ENCODE data around the gene ADAM12.

The ADAM12 gene

DNA sequence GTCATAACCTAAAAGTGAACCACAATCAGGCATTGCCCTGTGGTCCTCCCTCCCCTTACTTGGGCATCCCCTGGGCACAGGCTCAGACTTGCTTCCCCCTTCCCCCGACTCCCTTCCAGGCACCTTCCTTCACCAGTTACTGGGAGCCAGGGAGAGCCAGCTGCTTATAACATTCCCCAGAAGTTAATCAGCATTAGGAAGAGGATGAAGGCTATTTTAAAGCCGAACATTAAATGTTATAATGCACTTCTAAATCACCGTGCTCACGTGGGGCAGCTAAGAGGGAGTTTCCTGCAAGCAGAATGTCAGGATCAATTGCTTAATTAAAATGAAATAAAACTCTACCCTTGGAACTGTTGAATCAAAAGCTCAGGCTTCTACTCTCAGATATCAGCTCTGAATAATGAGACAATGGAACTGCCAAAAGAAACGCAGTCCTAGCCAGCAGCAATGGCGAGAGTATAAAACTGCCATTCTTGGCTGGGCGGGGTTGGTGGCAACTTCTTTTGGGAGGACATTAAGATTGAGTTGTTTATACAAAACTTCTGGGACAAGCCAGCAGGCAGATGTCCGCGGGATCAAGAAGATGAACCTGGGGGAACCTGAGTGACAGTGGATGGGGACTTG is 322.4 kb downstream of the ADAM12 start:
- in situ Hi-C loops (cut with HindIII; ENCODE audit: low sequenced_read_pairs): no loop called here
- no peak for DNase-seq (ENCODE audit: low read depth)
- TF ChIP-seq CTCF (IDR thresholded peaks at IDR 0.05; ENCODE audit: low read depth, low read length, missing control alignments): no peak
- no peak overlapping the region for H3K4me3 ChIP-seq (ENCODE audit: low read depth, low read length)

DNA sequence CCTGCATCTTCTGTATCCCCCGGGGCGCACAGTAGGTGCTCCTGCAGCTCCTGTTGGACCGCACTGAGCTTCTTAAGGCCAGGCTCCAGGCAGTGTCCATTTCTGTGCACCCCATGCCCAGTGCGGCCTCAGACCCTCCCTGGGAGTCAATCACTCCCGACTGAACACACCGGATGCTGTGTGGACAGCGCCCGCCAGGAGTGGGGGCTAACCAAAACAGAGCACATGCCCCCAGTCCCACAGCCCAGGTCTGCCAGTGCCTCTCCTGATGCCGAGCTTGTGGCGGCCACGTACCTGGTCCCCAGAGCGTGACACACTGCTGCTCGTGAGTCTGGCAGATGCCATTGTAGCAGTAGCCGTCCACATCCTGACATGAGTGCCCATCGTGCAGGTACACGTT is 323.8 kb downstream of the ADAM12 start:
- H3K4me3 ChIP-seq (ENCODE audit: low read depth, low read length): no peak overlapping the region
- no peak for TF ChIP-seq CTCF (IDR thresholded peaks at IDR 0.05; ENCODE audit: low read depth, low read length, missing control alignments)
- in situ Hi-C loops (cut with HindIII; ENCODE audit: low sequenced_read_pairs): no loop called here
- DNase-seq (ENCODE audit: low read depth): no peak

DNA sequence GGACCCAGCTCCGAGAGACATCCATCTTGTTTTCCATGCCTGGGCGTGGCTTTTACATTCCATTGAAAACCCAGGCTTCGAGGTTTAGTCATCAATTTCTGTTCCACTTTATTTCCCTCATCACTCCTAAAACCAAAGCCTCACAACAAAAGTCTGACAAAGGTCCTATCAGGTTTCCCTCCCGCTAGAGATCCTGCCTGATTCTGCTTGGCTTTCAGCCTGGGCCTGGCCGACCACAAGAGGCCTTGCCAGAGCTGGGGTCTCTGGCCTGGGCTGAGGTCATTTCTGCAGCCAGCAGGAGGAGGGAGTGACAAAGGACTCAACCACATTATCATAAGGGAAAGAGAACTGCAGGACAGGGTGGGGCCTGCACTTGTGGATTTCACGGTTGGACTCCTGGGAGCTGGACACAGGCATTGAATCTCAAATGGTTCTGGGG is 324.9 kb downstream of the ADAM12 start:
- peak; percentile 87 for DNase-seq (ENCODE audit: low read depth)
- H3K4me3 ChIP-seq (ENCODE audit: low read depth, low read length): no peak overlapping the region
- in situ Hi-C loops (cut with HindIII; ENCODE audit: low sequenced_read_pairs): no loop called here
- no peak for TF ChIP-seq CTCF (IDR thresholded peaks at IDR 0.05; ENCODE audit: low read depth, low read length, missing control alignments)

GRCh38 chr10:126062131-126063032 is 325.9 kb downstream of the ADAM12 start:
- in situ Hi-C loops (cut with HindIII; ENCODE audit: low sequenced_read_pairs): no loop called here
- no peak overlapping the region for H3K4me3 ChIP-seq (ENCODE audit: low read depth, low read length)
- TF ChIP-seq CTCF (IDR thresholded peaks at IDR 0.05; ENCODE audit: low read depth, low read length, missing control alignments): no peak
- peak; percentile 91 for DNase-seq (ENCODE audit: low read depth)

DNA sequence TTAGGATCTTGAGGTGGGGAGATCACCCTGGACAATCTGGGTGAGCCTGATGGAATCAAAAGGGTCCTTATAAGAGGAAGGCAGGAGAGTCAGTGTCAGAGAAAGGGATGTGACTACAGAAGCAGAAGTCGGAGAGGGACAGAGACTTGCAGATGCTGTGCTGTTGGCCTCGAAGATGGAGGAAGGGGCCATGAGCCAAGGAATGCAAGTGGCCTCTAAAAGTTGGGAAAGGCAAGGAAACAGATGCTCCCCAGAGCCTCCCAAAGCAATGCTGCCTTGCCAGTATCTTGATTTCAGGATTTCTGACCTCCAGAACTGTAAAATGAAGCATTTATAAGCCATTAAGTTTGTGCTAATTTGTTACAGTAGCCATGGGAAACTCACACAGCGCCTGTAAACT is 326.8 kb downstream of the ADAM12 start:
- in situ Hi-C loops (cut with HindIII; ENCODE audit: low sequenced_read_pairs): no loop called here
- no peak for DNase-seq (ENCODE audit: low read depth)
- H3K4me3 ChIP-seq (ENCODE audit: low read depth, low read length): no peak overlapping the region
- TF ChIP-seq CTCF (IDR thresholded peaks at IDR 0.05; ENCODE audit: low read depth, low read length, missing control alignments): no peak

DNA sequence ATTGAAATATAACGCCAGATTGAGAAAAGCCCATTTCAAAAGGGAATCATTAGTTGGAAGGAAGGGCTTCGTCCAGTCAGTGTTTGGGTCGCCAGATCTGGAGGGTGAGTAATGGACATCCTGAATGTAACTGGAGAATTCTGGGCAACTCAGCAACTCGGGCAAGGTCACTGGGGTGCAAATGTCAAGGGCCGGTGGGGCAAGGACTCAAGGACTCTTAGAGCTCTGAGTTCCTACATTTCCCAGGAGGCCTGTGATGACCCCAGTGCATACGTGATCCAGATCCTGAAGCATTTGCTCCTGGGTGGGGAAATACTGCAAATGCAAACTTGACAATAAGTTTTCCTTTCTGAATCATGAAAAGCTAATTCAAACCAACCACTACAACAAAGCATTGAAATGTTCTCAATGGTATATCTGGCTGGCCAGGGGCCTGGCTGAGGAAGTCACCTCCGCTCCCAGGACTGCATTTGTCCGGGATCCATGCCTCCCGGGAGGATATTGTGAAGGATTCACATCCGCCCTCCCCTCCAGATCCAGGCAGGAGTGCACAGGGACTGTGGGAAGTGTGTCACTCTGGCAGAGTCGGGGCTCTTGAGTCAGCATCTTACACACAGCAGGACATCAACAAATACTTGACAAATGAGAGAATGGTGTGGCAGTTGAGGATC is 327.9 kb downstream of the ADAM12 start:
- no peak for TF ChIP-seq CTCF (IDR thresholded peaks at IDR 0.05; ENCODE audit: low read depth, low read length, missing control alignments)
- in situ Hi-C loops (cut with HindIII; ENCODE audit: low sequenced_read_pairs): no loop called here
- peak; percentile 51 for DNase-seq (ENCODE audit: low read depth)
- no peak overlapping the region for H3K4me3 ChIP-seq (ENCODE audit: low read depth, low read length)
